ENCODE measurements around the gene GGCT. TPM values are rescaled to one million over a fixed set of nuclear protein-coding genes. Genes with fewer than 3 reads are reported as not detected.

Gene GGCT
- total and polyA plus RNA-seq, 2 donors (not counting 3 experiments of a cell fraction or from before 2014, with no cell fraction given) = 21.1 to 44.3 TPM

GRCh38 chr7:30523466-30523865, 18.8 kb upstream of the GGCT start:
- H3K79me2 ChIP-seq (ENCODE audit: control insufficient read depth, insufficient read depth, low read length) = no peaks in the 10 kb centered on the region
- intact Hi-C loops (cut with micrococcal nuclease) (no loop called here), dilution Hi-C loops (cut with MboI; ENCODE audit: extremely low pct_ligation_motif_present, low sequenced_read_pairs) (no loop called here)
- no peaks in the 10 kb centered on the region for H3K27me3 ChIP-seq (ENCODE audit: control insufficient read depth in 2 of 2, insufficient read depth in 2 of 2, low read length in 2 of 2)
- no peaks in the 10 kb centered on the region for H4K20me1 ChIP-seq (replicated peaks; ENCODE audit: control insufficient read depth, extremely low read depth, insufficient read depth, low read length)
- ChIA-PET CTCF (interaction anchor here (0.9 kb wide), 1 partner anchor 12 kb away, joined by 4 read pairs; no protein-coding TSS in a partner anchor), POLR2A (no interaction called here)
- FAIRE-seq (no peak), DNase-seq (ENCODE audit: low read depth, low spot score) (no peak)
- H3K36me3 ChIP-seq (ENCODE audit: control insufficient read depth in 2 of 2, extremely low read depth in 1 of 2, insufficient read depth in 2 of 2, low read length in 2 of 2) = no peaks in the 10 kb centered on the region
- no peak overlapping the region for H3K4me3 ChIP-seq (replicated peaks in 1 of 3; ENCODE audit: insufficient read depth in 1 of 3, low read depth in 1 of 3, low read length in 3 of 3)
- H3K9ac ChIP-seq (replicated peaks; ENCODE audit: extremely low read depth, insufficient read depth, low read length) = no peak overlapping the region
- H3K4me2 ChIP-seq (ENCODE audit: insufficient read depth, low read length) = no peak overlapping the region
- H2AFZ ChIP-seq (ENCODE audit: low read depth, low read length) = no peak overlapping the region
- no TSS peak for BruUV-seq (replicated peaks)
- no peaks in the 10 kb centered on the region for H3K9me3 ChIP-seq (replicated peaks; ENCODE audit: control insufficient read depth, insufficient read depth, low read length)
- H3K27ac ChIP-seq (ENCODE audit: insufficient read depth, low read depth, low read length) = no peak overlapping the region
- peaks cover 10% of the 10 kb centered on the region for H3K4me1 ChIP-seq (ENCODE audit: control insufficient read depth, extremely low read depth, insufficient read depth, low read length)
- H3K9me1 ChIP-seq (replicated peaks; ENCODE audit: control insufficient read depth, extremely low read depth, insufficient read depth, low read length) = no peaks in the 10 kb centered on the region
- TF ChIP-seq POLR2AphosphoS5 (IDR thresholded peaks at IDR 0.05; ENCODE audit: insufficient read depth, low read depth, low read length) = no peak
- no peak for TF ChIP-seq JUN (IDR thresholded peaks at IDR 0.05; ENCODE audit: borderline replicate concordance, insufficient read depth, insufficient read length, low read depth)
- no peak for TF ChIP-seq GATA2 (IDR thresholded peaks at IDR 0.05; ENCODE audit: insufficient read depth, insufficient read length, low read depth, low read length)
- no peak for TF ChIP-seq FOS (IDR thresholded peaks at IDR 0.05; ENCODE audit: borderline replicate concordance, insufficient read depth, low read length)
- no peak for TF ChIP-seq MAX (IDR thresholded peaks at IDR 0.05; ENCODE audit: insufficient read depth, insufficient read length)
- TF ChIP-seq POLR2A (IDR thresholded peaks at IDR 0.05; ENCODE audit: low read depth, low read length) = no peak
- TF ChIP-seq EZH2 (IDR thresholded peaks at IDR 0.05; ENCODE audit: borderline replicate concordance, low read depth, low read length, severe bottlenecking) = no peak
- TF ChIP-seq MYC (IDR thresholded peaks at IDR 0.05; ENCODE audit: low read depth, low read length) = no peak
- no peak for TF ChIP-seq CTCF (IDR thresholded peaks at IDR 0.05; ENCODE audit: extremely low read depth in 1 of 2, insufficient read depth in 1 of 2, low read depth in 1 of 2, low read length in 2 of 2)
